Left ventricle myocardium superior (tissue), 1 donor: Measurements from ENCODE around the gene EXOC4. TPM values are rescaled to one million over a fixed set of nuclear protein-coding genes. Genes with fewer than 3 reads are reported as not detected.
A peak's percentile ranks its signal among the peaks of the same experiment; 100 is the strongest.

Experiments
- ATAC-seq: fragments of 200-7000 bp; cut with Tn5 transposase; one replicate; pipeline ENCODE4 v1.9.1; 2020; ENCODE audit warnings: mild to moderate bottlenecking, moderate library complexity
- DNase-seq: peaks from one replicate; pipeline ENCODE4 v3.0.0-alpha.2; 2020
- intact Hi-C: fragments of 100-400 bp; cut with micrococcal nuclease; formaldehyde crosslinking; loops from one replicate; pipeline ENCODE4 v1.11.0; 2022
- total RNA-seq: library from RNA; stranded (reverse); fragmentation: NEBNext Ultra II Directional; extraction: Animal tissue kit (Norgen Biotek cat#: 25700); gene quantifications from one replicate; pipeline ENCODE4 v1.2.1, GENCODE V29; 2021
- donor health status: DM: no; HTN: yes; CAD: no; lungs with severe emphysema.

The EXOC4 gene
- total RNA-seq, 1 donor from 2014 or later, result 38.4 TPM

DNA sequence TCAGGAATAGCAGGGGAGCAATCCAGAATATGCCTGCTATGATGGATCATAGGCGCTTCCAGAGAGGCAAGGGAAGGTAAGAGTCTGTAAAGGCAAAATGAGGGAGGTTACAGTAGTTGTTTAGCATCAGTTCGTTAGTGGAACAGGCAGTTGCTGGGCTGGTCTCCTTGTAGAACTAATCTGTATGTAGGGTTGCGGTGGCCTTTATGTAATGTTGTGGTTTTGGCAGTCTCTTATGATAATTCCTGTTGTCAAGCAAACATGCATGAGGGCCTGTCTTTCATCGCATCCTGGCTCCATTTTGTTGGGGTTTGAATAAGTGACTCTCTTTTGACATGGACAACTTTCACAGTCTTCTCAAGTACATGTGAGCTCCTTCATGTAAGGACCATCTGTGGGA lies 446.5 kb downstream of the EXOC4 start:
- intact Hi-C loops, result no loop called here
- ATAC-seq (no peak), DNase-seq (no peak)

DNA sequence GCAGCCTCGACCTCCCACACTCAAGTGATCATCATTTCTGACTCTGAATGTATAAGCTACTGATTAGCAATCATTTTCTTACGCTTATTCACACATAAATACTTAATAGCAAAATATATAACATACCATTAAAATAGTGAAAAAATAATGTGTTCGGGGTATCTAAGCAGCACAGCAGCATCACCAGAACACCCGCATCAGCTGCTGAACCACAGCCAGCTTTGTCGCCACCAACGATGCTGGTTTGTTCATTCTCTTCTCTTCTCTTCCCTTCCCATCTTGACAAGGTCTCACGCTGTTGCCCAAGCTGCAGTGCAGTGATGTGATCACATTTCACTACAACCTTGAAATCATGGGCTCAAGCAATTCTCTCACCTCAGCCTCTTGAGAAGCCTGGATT lies 449.2 kb downstream of the EXOC4 start:
- DNase-seq (no peak), ATAC-seq (no peak)
- intact Hi-C loops, result no loop called here

DNA sequence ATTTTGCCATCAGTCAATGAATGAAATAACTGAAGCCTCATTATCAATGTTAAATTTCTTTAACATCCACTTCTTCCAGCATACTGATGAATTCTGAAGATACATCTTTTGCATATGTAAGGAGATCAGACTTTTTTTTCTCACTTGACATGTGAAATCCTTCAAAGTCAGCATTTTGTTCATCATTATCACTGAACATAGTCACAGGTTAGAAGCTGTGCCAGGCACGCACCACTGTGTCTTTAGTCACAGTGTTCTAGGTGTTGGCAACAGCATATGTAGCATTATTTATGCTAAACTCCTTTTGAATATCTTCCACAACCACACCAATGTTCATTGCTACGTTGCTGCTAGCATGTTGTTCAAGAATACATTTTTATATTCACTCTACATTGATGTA lies 450.1 kb downstream of the EXOC4 start:
- no peak for ATAC-seq
- DNase-seq, result no peak
- intact Hi-C loops, result no loop called here

DNA sequence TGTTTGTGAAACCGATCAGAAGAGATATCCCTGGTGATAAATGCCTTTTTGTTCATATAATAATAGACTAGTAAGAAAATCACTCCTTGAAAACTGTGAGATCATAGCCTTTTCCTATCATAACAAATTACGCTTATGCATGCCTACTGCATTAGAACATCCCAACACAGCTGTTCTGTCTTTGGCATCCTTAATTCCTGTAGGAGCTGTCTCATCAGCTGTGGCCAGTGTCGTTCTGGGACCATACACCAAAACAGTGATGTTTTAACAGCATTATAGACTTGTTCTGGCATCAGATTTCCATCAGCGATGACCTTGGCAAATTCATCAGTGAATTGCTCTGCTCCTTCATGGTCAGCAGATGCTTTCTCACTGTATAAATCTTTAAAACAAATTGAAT lies 450.7 kb downstream of the EXOC4 start:
- intact Hi-C loops, result no loop called here
- DNase-seq (no peak), ATAC-seq (peak; percentile 88)

DNA sequence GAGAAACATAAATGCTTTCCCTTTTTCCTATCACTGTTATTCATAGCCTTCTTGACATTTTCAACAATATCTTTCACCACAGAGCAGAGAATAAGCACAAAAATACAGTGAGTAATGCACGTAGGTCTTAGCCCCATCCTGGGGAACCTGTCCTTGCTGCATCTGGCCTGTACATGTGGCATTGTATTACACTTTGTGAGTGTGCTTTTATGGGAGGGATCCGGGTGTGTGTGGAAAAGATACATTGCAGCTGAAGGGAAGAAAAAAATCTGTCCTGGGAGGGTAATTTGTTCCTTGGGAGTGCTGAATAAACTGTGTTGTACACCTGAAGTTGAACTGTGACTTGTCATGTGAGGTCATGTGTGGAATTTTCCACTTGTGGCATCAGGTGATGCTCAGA lies 451.6 kb downstream of the EXOC4 start:
- DNase-seq (no peak), ATAC-seq (no peak)
- intact Hi-C loops, result no loop called here

DNA sequence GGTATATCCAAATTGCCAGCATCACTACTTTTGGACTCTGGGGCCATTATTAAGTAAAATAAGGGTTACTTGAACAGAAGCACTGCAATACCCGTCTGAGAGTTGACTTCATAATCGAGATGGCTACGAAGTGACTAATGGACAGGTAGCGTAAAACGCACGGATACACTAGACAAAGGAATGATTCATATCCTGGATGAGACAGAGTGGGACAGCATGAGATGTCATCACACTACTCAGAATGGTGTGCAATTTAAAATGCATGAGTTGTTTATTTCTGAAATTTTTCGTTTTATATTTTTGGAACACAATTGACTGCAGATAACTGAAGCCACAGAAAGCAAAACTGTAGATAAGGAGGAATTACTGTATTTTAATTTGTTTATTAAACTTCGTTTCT lies 452.7 kb downstream of the EXOC4 start:
- ATAC-seq (no peak), DNase-seq (no peak)
- intact Hi-C loops, result no loop called here

DNA sequence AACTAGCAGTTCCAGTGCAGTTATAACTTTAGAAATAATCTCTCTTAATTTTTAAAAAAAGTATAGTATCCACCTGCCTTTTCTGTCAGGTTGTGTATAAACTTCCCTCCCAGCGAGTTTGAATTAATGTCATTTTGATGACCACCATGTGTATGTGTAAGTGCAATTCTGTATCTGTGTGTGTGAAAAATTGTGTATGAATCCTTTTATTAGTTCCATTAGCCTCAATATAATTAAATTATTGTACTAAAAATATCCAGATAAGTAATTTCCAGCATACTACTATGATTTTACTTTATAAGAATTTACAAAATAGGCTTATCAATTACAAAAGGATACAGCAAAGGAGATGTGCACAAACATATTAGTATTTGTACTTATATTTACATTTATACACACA lies 453.1 kb downstream of the EXOC4 start:
- intact Hi-C loops, result no loop called here
- ATAC-seq (no peak), DNase-seq (no peak)

DNA sequence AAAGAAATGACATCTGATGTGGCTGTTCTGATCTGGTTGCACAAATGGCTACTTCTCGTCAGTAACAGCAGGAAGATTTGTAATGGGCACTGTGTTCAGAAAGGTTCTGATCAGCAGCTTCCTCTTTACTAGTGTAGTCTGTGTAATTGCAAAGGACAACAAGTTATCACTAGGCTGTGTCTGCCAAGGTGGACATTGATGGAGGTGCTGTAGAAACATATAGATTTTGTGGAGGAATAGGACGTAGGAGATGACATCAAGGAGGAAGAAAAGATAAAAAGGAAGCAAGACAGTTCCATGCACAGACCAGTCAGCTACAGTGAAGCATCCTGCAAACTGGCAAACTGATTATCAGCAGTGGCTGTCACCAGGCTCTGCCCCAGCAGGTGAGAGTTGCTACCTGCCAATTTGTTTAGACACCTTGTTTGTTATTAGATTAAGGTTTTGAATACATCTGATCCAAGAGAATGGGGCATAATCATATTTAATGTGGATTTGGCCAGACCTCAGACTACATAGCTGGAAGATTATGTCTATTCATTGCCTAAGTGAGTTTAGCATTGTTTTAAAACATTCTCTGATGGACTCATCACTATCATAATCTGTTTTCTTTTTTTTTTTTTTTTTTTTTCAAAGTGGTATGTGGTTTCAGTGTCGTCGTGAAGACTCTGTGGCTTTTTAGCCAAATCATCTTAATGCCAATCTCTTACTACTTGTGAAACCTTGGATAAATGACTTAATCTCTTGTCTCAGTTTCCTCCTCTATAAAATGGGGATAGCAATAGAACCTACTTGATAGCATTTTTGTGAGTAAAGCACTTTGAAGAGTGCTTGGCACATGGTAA lies 456.4 kb downstream of the EXOC4 start:
- ATAC-seq, result no peak
- no peak for DNase-seq

DNA sequence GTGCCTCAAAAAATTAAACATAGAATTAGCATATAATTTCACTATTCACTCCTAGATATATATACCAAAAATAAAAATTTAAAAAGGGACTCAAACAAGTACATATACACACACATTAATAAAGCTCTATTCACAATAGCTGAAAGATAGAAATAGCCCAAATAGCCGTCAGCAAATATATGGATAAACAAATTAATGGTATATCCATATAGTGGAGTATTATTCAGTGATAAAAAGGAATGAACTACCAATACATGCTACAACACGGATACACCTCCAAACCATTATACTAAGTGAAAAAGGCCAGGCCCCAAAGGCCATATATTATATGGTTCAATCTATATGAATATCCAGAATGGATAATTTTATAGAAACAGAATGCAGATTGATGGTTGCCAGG lies 459.7 kb downstream of the EXOC4 start:
- ATAC-seq (no peak), DNase-seq (no peak)
- intact Hi-C loops, result no loop called here

More for the DNA sequence above, 456.4 kb downstream of the EXOC4 start:
- intact Hi-C loops, result no loop called here

DNA sequence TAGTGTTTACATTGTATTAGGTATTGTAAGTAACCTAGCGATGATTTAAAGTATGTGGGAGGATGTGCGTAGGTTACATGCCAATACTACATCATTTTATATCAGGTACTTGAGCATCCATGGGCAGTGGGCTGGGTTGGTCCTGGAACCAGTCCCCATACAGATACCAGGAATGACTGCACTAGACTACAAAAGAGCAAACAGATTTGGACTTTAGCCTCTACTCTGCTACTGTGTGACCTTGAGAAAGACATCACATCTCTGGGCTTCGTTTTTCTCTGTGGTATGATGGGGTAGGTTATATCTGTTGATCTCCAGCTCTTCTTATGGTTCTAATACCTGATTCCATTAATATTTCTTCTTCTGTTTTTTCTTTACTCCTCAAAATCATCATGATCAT lies 461.8 kb downstream of the EXOC4 start:
- DNase-seq (no peak), ATAC-seq (no peak)
- intact Hi-C loops, result no loop called here

DNA sequence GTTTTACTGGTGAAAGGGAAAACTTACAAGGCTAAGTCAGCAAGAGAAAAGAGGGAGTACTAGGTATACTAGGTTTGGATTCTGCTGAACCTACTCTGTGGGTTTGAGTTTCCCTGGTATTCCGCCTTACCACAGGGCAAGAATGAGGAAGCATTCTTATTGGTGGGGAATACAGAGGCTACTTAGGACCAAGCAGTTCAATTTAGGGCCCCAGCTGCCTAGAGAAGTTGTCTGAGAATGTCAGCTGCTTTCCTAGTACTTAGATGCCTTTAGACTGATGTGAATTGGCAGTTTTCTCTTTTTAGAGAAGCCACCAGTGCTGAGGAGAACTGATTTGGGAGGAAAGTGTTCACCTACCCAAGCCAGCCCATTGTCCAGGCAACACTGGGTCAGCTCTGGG lies 465.3 kb downstream of the EXOC4 start:
- ATAC-seq (no peak), DNase-seq (no peak)
- intact Hi-C loops, result no loop called here

DNA sequence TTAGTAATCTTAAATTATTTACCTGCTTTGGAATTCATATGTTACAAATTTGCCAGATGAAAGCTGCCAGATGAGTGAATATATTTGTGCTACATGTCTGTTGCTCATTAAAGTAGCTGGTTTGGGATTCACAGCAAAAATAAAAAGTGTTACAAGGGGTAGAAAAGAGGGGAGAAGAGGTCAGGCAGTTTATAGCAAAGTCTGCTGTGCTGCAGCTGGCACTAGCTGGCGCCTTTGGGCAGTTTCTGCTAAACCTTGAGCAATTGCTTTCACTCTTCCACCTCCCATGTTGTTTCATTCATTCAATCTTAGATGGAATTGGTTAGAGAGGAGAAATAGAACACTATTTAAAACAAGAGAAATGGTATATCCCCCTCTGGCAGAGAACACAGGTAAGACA lies 470.2 kb downstream of the EXOC4 start:
- no peak for DNase-seq
- no peak for ATAC-seq
- intact Hi-C loops, result no loop called here

DNA sequence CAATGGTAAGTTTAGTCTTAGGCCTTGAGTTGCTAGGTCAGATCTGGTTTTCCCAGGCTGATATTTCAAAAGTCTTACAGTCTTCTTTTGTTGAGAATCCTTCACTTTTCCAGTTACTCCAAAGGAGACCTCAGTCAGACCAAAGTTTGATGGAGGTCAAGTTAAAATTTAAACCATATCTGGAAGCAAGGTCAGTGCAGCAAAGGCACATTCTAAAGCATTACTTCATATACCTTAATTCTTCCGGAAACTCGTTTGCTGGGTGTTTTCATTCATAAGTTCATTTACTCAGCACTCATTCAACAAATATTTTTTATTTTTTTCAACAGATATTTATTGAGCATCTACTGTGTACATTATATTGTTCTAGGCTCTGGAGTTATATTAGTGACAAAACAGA lies 471.3 kb downstream of the EXOC4 start:
- intact Hi-C loops, result no loop called here
- DNase-seq, result no peak
- ATAC-seq, result no peak

DNA sequence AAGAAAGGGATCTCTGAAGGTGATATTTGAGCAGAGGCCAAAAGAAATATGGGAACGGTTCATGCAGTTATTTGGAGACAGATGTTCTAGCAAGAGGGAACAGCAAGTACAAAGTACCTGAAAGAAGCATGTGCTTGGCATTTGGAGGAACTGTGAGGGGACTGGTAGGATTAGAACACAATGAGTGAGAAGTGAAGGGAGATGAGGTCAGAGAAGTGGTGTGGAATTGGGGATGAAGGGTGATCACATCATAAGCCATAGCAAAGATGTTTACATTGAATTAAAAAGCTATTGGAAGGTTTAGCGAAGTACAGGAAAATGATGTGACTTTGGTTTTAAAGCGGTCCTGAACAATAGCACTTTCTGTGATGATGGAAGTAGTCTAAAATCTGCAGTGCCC lies 471.8 kb downstream of the EXOC4 start:
- intact Hi-C loops, result no loop called here
- ATAC-seq, result no peak
- DNase-seq, result no peak

DNA sequence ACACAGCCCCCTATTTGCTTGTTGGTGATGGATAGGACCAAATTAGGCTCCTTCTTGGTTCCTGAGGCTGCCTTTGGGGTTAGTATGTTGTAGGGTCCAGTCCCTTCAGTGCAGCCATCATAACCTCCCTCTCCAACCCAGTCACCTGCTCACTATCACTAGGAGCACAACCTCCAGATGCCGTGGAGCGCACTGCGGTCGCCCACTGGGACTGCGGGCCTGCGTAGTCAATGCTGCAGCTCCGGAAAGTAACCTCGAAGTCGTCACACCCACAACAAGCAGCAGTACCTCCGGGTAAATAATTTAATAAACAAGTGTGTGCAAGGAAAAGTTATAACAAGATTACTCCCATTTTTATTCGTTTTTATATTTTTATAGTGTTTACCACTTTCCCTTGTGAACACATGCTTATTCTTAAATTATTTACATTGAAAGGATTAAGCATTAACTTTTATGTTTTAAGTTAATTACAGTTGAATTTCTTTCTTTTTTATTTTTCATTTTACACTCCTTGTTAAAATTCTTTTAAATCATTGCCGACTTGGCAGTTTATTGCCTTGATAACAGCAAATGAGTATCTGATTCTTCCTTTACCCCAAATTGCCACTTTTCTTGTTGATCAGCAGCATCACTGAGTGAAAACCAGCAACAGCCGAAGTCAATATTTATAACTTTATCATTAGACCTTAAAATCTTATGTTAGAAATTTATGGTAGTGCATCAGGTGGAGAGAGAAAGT lies 474.8 kb downstream of the EXOC4 start:
- ATAC-seq (no peak), DNase-seq (no peak)
- intact Hi-C loops, result no loop called here

DNA sequence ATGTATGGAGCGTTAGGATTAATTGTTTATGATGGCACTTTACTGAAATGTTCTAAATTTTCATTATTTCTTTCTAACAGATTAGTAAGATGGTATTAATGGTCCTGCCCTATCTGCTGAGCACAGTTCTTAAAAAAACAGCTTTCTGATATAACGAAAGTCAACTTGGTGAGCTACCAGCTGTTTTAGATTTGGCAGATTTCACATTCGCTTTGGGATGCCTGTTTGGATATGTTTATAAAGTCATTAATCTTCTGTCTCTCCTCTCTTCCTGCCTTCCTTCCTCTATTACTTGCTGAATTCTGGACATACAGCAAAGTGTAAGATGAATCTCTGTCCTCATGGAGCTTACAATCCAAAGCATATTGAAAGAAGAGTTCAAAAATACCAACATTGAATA lies 477.5 kb downstream of the EXOC4 start:
- intact Hi-C loops, result no loop called here
- DNase-seq (no peak), ATAC-seq (no peak)

DNA sequence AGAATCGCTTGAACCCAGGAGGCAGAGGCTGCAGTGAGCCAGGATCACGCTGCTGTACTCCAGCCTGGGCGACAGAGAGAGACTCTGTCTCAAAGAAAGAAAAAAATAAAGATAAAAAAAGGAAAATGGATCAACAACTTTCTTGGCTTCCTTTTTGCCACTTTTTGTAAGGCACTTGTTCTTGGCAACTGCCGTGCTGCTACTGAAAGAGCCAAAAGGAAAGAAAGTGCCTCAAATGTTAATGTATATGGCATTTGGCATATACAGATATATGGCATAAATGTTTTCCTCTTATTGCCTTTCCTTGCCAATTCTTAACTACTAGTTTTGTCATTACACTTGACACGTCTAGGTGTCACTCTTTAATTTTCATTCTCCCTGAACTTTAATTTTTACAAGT lies 480.5 kb downstream of the EXOC4 start:
- no peak for ATAC-seq
- intact Hi-C loops, result no loop called here

DNA sequence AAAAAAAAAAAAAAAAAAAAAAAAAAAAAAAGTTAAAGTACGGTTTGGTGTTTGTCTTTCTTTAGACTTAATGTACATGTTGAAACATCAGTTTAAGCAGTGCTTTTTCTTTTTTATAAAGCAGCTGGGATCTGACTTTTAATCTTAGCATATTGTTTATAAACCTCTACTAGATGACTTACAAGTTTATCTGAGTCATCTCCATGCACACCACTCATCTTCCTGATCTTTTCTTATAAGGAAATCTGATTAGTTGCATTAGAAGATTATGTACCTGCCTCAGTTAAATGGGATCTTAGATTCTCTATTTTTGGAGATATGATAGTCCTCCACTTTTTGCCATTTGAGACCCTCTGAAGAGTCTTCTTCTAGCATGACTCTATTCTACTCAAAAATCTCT lies 482.3 kb downstream of the EXOC4 start:
- intact Hi-C loops, result no loop called here
- DNase-seq (no peak), ATAC-seq (no peak)

More for the DNA sequence above, 480.5 kb downstream of the EXOC4 start:
- DNase-seq, result no peak

DNA sequence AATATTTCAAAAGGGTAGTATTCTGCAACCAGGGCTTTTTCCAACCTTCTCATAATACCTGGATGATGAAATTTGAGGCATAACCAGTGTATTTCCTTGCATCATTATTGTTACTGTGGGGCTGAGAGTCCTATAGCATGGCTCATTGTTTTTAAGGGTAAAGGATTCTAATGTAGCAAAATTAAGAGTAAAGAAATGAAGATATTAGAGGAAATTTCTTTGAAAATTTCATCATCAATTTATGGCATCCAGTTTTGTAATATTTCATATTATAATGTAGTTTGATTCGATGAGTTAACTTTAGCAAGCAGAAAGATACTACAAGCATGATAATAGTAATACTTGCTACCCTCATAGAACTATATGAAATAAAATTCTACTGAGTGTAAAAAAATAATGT lies 486.9 kb downstream of the EXOC4 start:
- intact Hi-C loops, result no loop called here
- no peak for ATAC-seq
- DNase-seq, result no peak

DNA sequence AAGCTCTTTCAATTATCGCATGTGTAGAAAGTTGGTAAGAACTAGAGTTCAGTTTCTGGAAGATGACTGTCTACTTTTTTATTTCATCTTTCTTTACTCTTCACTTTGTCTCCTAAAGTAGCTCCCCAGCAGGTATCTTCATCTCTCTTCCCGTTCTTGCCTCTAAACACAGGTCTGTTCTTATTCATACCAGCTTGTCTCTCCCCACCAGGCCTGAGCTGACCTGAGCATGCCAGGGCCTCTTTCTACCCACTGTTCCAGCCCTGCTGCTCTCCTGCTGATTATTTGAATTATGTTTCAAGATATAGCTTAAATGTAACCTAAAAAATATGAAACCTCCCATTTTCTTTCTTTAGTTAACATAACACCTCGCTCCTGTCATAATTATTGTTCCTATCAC lies 488.2 kb downstream of the EXOC4 start:
- intact Hi-C loops, result no loop called here
- no peak for DNase-seq
- ATAC-seq, result no peak

DNA sequence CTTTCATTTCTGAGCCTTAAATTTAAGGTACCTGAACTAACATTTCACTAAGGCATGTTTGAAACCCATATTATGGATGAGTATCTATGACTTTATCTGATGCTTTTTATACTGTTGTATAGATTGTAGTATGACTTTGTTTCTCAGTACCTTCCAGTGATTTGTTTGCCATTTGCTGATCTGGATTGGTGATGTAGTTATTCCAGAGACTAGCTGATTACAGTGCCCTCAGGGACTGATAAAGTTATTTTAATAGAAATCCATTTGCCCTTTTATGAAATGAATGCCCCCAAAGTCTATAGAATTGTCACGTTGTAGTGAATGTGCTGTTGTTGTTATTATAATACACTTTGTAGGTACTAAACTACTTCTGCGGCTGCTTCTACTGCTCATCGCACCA lies 488.8 kb downstream of the EXOC4 start:
- ATAC-seq, result no peak

More for the DNA sequence above, 488.8 kb downstream of the EXOC4 start:
- DNase-seq, result no peak
- intact Hi-C loops, result no loop called here
